ENCODE results near the gene CLASP1.
A peak's percentile ranks its signal among the peaks of the same experiment; 100 is the strongest.
"Not testable (repeated sequence)": the region's sequence is repeated elsewhere in the genome, so short reads cannot be mapped to it uniquely, and the experiment has no call there.

Gene CLASP1

DNA sequence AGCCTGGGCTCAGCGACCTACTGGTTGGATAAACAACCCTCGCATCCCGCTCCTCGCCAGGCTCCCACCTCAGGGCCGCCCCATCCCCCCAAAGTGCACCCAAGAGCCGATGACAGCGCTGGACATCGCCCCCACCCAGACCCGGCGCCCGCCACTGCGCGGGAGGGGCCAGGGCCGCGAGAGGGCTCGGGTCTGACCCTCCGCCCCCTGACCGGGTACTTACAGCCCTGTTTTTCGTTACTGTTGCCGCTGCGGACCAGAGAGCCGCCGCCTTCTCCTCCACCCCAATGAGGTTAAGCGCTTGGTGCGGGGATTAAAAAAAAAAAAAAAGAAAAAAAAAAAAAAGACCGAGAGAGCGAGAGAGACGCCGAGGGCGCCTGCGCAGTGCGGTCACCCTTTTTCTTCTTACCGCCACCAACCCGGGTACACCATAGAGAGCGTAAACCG lies at the start of gene CLASP1:
Gene CLASP1, minus strand, starts transcription at position 314 of the 447 bp plus-strand sequence. CDS start 43,567 bp downstream, outside the sequence.
- intact Hi-C loops (cut with DNase I): loop anchor here (2.0 kb wide), 1 partner anchor 118 kb away; the partner anchor contains the start of gene RNU4ATAC
- peak in 21 of 42 donors; percentile 22 to 81 (median 54) for DNase-seq

DNA sequence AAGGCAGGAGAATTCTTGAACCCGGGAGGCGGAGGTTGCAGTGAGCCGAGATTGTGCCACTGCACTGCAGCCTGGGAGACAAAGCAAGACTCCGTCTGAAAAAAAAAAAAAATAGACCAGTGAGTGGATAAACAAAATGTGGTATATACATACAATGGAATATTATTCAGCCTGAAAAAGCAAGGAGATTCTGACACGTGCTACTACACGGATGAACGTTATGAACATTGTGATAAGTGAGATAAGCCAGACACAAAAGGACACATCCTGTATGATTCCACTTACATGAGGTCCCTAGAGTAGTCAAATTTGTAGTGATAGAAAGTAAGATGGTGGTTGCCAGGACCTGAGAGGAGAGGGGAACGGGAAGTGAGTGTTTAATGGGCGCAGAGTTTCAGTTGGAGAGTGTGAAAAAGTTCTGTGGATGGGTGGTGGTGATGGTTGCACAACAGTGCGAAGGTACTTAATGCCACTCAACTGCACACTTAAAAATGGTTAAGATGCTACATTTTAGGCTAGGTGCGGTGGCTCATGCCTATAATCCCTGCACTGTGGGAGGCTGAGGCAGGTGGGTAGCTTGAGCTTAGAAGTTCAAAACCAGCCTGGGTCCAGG lies 49.2 kb upstream of the CLASP1 start:
- intact Hi-C loops (cut with DNase I): no loop called here

DNA sequence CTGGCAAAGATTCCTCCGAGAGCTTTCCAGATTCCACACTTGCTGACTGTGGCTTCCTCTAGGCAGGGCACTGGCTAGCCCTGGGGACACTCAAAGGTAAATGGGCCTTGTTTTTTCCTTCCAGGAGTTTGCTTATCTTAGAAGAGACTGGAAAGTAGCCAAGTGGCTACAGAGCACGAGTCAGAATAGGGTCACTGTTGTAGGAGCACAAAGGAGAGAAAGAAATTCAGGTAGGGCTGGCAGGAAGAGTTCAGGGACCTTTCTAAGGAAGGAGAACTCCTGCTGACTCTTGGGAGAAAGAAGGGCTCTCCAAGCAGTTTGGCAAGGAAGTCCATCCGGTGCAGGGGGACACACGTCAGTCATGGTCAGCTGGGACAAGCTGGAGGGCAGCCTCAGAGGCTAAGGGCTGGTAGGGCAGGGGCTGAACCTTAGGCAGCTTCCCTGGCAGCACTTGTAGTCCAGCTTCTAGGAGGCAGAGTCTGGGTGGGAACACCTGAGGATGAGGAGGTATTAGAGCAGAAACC lies 47.9 kb upstream of the CLASP1 start:
- intact Hi-C loops (cut with DNase I): no loop called here
- DNase-seq: peak in 1 of 42 donors; percentile 24

More for the DNA sequence above, 49.2 kb upstream of the CLASP1 start:
- DNase-seq: no peak

DNA sequence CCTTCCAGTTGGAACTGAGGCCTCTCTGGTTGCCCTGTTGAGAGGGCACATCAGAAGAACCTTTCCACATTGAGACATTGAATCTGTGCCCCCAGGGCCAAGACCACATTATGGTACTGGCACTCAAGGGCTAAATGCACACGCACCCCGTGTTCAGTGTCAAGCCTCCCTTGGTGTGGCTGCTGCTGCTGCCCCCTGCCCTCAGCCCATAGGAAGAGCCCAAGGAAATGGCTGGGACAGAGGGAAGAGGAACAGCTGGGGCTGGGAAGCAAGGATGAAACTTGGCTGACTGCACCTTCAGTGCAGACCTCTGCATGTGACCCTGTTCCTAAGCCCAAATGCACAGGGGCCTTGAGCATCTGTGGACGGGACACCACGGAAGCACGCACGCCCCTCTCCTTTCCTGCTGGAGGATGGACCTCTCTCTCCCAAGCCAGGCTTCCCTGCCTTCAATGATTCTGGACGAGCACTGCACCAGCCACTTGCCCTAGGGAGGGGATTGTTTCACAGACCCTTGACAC lies 47.2 kb upstream of the CLASP1 start:
- intact Hi-C loops (cut with DNase I): no loop called here
- DNase-seq: peak in 1 of 42 donors; percentile 16

- peak in 1 of 42 donors; percentile 11 for DNase-seq
- intact Hi-C loops (cut with DNase I): no loop called here
Measured at GRCh38 chr2:121695171-121695451, 45.8 kb upstream of the CLASP1 start.

DNA sequence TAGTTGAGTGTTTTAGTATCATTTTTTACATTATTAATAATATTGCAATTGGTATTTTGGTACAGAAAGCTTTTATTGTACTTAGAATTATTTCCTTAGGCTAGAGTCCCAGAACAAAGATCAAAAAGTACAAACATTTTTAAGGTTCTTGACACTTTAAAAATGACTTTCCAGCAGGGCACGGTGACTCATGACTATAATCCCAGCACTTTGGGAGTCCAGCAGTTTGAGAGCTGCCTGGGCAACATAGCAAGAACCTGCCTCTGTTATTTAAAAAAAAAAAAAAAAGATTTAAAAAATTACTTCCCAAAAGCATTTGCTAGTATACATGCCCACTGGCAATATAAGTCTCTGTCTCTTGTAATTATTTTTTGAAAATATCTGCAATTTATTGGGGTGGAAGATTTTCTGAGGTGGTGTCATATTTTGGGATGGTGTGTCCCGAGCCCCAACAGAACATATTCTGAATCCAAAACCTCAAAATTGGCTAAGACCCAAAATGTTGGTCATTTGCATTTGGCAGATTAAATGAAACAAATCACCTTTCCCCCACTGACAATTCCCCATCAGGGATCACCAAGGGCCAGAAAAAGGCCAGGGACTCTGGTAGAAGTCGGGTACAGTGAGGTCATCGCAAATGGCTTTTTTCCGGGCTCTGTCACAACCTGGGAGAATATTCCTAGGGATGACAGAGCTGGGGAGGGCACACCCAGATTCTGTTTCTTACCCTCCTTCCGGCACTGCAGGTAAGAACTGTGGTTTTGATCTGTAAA lies 45.3 kb upstream of the CLASP1 start:
- intact Hi-C loops (cut with DNase I): no loop called here
- DNase-seq: peak in 1 of 42 donors; percentile 5

GRCh38 chr2:121690572-121690971 lies 41.3 kb upstream of the CLASP1 start:
- DNase-seq; intact Hi-C loops (cut with DNase I): not testable (repeated sequence)

DNA sequence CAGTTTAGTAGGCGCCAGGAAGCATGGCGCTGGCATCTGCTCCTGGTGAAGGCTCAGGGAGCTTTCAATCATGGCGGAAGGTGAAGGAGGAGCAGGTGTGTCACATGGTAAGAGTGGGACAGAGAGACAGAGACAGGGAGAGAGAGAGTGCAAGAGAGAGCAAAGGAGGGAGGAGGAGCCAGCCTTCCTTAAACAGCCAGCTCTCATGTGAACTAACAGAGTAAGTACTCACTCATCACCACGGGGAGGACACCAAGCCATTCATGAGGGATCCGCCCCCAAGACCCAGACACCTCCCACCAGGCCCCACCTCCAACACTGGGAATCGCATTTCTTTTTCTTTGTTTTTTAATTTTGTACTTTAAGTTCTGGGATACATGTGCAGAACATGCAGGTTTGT lies 40.8 kb upstream of the CLASP1 start:
- peak in 2 of 42 donors; percentile 11 to 19 for DNase-seq
- intact Hi-C loops (cut with DNase I): no loop called here

DNA sequence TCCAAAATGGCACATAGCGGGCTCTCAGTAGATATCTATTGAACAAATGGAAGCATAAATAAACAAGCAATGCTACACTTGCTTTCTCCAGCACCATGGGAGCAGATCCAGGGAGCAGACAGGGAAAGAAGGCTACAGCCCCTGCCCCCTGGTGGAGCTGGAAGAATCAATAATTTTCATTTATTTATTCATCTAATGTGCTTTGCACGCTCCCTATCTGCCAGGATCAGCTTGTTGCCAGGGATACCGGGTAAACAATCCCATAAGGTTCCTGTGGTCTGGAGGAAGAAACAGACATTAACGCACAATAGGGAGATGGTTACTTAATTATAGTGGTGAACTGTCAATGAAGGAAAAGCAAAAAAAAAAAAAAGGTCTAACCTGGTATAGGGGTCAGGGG lies 40.1 kb upstream of the CLASP1 start:
- DNase-seq: peak in 8 of 42 donors; percentile 9 to 36 (median 25)
- intact Hi-C loops (cut with DNase I): no loop called here

- DNase-seq: no peak
- intact Hi-C loops (cut with DNase I): no loop called here
Measured at GRCh38 chr2:121688820-121689219, 39.6 kb upstream of the CLASP1 start.

GRCh38 chr2:121686902-121687301 lies 37.6 kb upstream of the CLASP1 start:
- peak in 1 of 42 donors; percentile 12 for DNase-seq
- intact Hi-C loops (cut with DNase I): no loop called here

DNA sequence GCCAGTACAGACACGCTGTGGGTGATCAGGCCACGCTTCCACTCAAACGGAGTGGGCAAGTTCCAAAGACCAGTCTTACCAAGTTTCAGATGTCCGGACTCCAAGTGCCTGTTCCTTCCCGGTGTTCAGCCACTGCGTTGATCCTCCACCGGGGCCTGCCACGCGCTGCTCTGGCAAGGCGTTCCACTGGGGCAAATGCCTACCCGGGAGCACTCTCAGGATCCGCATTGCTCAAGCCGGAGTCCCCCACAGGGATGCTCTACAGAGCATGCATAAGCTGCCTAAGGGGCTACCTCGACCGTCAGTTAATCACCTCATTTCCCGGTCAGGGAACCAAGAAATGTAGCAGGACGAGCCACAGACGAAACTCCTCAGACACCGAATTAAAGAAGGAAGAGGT lies 37.0 kb upstream of the CLASP1 start:
- intact Hi-C loops (cut with DNase I): no loop called here
- peak in 2 of 42 donors; percentile 16 to 20 for DNase-seq

DNA sequence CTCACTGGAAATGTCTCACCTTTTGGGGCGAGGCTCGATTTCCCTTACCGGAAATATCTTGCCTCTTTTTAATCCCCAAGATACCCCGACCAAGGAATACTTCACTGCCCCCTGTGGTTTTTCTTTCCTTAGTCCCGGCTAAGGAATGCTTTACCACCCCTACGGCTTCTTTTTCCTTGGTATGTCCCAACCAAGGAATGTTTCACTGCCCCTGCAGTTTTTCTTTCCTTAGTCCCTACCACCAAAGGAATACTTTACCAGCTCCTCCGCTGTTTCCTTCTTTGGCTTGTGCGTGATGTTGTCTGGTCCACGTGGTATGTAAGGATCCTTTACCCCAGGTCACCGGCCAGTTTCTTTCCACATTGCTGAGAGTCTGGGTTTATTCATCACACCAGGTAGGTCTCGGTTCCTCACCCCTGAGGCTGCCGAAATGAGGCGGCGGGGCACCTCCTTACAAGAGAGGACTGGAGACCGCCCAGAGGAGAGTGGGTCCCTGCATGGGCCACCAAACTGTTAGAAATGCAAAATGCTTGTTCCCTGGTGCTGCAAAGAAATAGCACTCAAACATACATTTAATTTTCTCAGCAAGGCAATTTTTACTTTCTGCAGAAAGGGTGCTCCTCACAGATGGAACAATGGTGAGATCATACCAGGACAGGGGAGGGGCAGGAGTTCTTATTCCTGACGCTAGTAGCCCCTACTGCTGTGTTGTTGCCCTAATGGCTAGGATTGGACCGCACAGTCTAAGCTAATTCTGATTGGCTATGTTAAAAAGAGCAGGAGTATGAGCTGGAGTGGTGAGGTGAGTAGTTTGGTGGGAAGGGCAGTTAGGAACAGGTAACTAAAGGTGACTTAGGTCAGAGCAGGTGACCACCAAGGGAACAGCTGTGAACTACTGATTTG lies 33.4 kb upstream of the CLASP1 start:
- peak in 1 of 42 donors; percentile 9 for DNase-seq
- intact Hi-C loops (cut with DNase I): no loop called here

DNA sequence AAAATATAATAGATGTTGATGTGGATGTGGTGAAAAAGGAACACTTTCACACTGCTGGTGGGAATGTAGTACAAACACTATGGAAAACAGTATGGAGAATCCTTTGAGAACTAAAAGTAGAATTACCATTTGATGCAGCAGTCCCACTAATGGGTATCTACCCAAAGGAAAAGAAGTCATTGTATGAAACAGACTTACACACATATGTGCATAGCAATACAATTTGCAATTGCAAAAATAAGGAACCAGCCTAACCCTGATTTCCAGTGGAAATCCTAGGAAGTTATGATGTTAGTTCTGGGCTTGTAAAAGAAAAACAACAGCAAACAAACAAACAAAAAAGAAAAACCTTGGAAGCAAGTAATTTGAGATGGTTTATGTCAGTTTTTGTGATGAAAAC lies 28.6 kb upstream of the CLASP1 start:
- intact Hi-C loops (cut with DNase I): no loop called here
- no peak for DNase-seq

DNA sequence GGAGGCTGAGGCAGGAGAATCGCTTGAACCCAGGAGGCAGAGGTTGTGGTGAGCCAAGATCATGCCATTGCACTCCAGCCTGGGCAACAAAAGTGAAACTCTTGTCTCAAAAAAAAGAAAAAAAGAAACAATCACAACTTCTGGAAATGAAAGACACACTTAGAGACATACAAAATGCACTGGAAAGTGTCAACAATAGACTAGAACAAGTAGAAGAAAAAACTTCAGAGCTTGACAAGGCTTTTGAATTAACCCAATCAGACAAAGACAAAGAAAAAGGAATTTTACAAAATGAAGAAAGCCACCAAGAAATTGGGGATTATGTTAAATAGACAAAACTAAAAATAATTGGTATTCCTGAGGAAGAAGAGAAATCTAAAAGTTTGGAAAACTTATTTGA lies 22.4 kb upstream of the CLASP1 start:
- intact Hi-C loops (cut with DNase I): not testable (repeated sequence)

DNA sequence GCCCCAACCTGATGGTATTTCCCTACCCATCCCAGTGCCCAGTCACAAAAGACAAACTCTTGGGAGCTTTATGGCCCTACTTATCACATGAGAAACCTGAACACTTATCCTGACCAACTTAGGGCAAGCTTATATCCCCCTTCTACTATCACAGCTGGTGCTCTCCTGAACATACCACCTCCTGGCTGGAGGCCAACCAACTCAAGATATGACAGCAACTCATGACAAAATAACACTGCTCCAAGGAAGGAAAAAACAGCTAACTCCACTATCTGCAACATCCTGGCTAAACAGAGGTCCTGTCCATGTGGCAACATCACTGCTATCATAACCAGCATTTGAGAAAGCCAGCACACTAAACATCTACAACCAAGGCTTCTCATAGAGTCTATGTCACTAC lies 20.9 kb upstream of the CLASP1 start:
- intact Hi-C loops (cut with DNase I): no loop called here
- DNase-seq: peak in 1 of 42 donors; percentile 30

More for the DNA sequence above, 22.4 kb upstream of the CLASP1 start:
- not testable (repeated sequence) for DNase-seq

DNA sequence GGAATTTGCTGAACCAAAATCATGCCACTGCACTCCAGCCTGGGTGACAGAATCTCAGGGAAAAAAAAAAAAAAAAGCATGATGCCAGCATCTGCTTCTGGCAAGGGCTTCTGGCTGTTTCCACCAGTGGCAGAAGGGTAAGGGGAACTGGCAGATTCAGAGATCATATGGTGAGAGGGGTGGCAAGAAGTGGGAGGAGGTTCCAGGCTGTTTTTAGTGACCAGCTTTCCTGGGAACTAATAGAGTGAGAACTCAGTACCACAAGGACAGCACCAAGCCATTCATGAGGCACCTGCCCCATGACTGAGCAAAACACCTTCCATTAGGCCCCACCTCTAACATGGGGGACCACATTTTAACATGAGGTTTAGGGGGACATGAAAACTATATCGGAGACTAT lies 18.4 kb upstream of the CLASP1 start:
- intact Hi-C loops (cut with DNase I): loop anchor here (10.0 kb wide), 1 partner anchor 57 kb away; no protein-coding TSS in a partner anchor
- no peak for DNase-seq

DNA sequence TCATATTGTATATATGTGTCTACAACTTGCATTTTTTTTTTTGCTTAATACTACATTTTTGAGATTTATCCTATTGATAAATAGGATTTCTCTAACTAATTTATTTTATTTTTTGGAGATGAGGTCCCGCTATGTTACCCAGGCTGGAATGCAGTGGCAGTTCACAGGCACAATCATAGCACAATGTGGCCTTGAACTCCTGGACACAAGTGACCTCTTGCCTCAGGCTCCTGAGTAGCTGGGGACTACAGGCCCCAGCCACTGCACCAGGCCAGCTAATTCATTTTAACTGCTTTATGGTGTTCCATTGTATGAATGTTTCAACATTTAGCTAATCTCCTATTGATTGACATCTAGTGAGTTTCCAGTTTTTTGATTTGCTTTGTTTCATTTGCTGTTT lies 16.8 kb upstream of the CLASP1 start:
- intact Hi-C loops (cut with DNase I): loop anchor here (10.0 kb wide), 1 partner anchor 59 kb away; no protein-coding TSS in a partner anchor
- DNase-seq: no peak

DNA sequence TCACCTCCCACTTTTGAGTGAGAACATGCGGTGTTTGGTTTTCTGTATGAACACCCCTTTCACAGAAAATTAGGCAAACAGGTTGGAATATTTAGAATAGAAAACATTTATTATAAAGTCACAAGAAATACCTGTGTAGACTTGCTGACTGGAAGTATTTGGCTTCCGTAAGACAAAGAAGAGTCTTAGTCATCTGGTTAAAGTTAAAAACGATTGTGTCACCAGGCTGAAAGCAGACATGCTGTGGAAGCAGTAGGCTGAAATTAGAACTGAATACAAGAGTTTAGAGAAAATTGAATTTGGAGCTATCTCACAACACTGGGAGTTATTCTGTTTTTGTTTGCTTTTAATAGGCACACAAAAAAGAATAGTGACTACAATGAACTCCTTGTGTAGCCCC lies 16.2 kb upstream of the CLASP1 start:
- DNase-seq: peak in 5 of 42 donors; percentile 7 to 39 (median 11)
- intact Hi-C loops (cut with DNase I): loop anchor here (10.0 kb wide), 1 partner anchor 59 kb away; no protein-coding TSS in a partner anchor

Data from head of caudate nucleus (tissue), 42 donors.